Stomach smooth muscle (tissue), 2 donors: ENCODE data around the gene SEC62.

Source experiments
- H3K27ac ChIP-seq: one replicate; pipeline ENCODE4 v1.7.0; 2013; ENCODE audit warnings: mild to moderate bottlenecking, low read length, inconsistent platforms
- H3K27me3 ChIP-seq, 2 donors: one replicate each; pipeline ENCODE4 v1.7.0; 2013; ENCODE audit warnings: low read length in 2 of 2; ENCODE audit not compliant: insufficient read depth in 2 of 2, control insufficient read depth in 1 of 2
- H3K36me3 ChIP-seq, 2 donors: one replicate each; pipeline ENCODE4 v1.7.0; 2013; ENCODE audit warnings: low read length in 2 of 2; ENCODE audit not compliant: control insufficient read depth in 2 of 2, insufficient read depth in 2 of 2
- H3K4me1 ChIP-seq: one replicate; pipeline ENCODE4 v1.7.0; 2013; ENCODE audit warnings: low read length; ENCODE audit not compliant: control insufficient read depth, insufficient read depth
- H3K4me3 ChIP-seq, 2 donors: one replicate each; pipeline ENCODE4 v1.7.0; 2013; ENCODE audit warnings: low read length in 2 of 2
- H3K9ac ChIP-seq, 2 donors: one replicate each; pipeline ENCODE4 v1.7.0; 2013; ENCODE audit warnings: low read length in 2 of 2, mild to moderate bottlenecking in 1 of 2
- H3K9me3 ChIP-seq, 2 donors: one replicate each; pipeline ENCODE4 v1.7.0; 2013; ENCODE audit warnings: low read length in 2 of 2; ENCODE audit not compliant: control insufficient read depth in 2 of 2
- donor health status: healthy.
- donor health status: Pancreatic carcinoma.

Gene SEC62

DNA sequence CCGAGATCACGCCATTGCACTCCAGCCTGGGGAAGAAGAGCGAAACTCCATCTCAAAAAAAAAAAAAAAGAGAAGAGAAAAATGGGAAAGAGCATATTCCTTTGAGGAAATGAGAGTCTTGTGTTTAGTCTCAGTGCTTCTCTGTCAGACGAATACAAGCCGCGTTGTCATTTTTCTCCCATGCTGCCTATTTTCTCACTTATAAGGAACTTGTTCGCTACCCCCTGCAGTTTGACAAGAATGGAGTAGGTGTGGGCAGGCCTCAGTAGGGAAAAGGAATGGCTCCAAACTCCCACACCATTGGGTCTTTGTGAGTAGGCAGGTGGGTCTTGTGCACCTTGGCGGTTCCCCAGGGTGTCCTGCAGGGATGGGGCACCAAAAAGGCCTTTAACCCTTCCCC lies 77.7 kb downstream of the SEC62 start:
- Histone ChIP-seq H3K27ac (no peak overlapping the region), H3K36me3 (no peaks in the 10 kb centered on the region), H3K9ac (no peak overlapping the region), H3K4me1 (no peaks in the 10 kb centered on the region), H3K4me3 (no peak overlapping the region), H3K9me3 (no peaks in the 10 kb centered on the region), H3K27me3 (peaks cover 3 to 10% of the 10 kb centered on the region in 2 donors)

DNA sequence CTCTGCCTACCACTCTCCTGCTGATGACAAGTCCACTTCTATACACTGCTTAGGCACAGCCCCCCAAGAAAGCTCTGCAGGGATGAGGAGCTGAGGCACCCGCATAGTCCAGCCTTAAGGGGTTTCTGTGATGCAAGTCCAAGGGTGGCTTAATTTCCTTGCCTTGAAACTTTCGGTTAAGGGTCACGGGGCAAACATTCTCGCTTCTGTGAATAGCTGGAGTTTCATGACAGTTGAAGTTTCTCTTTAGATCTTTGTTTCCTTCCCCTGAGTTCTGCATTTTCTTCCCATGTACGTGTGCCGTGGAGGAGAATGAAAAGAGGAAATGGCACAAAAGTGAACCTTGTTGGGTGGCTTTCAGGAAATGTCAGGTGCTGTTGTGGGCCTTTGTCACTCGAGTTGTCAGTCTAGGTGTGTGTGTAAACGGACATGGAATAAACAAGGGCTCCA lies 78.2 kb downstream of the SEC62 start:
- Histone ChIP-seq H3K27ac (no peak overlapping the region), H3K9ac (no peak overlapping the region), H3K36me3 (no peaks in the 10 kb centered on the region), H3K4me3 (no peak overlapping the region), H3K9me3 (no peaks in the 10 kb centered on the region), H3K27me3 (peaks cover 3 to 10% of the 10 kb centered on the region in 2 donors), H3K4me1 (no peaks in the 10 kb centered on the region)

DNA sequence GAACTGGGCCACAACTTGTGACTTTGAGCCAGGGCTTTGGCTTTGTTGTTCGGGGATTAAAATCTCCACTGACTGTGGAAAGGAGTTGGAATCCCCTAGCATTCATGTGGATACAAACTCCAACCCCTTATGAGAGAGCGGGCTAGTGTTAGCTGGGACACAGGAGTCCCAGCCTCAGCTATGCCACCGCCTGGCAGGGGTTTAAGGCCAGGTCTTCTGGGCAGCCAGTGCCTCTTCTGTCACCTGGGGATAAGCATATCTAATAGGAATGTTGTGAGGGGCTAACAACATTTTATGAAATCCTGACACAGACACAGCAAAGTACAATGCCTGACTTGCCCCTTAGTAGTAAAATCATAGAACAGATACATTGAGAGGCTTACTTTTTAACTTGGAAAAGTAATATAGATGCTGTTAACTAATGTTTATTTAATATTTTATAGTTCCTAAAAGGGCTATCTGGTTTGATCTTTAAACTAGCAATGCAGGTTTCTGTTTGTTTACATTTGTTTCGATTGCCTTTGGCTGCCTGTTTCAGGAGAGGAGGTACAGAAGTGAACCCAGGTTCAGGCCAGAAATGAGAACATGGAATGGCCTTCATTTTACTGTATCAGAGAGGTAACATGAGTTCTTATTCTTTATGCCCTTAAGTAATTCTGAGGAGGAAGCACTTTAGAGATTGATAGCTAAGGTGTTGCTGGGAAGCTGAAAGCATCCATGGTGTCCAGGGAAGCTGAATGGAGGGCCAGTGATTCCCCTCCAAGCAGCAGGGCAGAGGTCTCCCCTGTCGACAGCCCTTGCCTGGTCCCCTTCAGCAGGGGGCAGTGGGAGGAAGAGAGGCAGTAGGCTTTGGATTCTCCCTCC lies 79.9 kb downstream of the SEC62 start:
- no peaks in the 10 kb centered on the region for H3K36me3 ChIP-seq
- H3K4me3 ChIP-seq: no peak overlapping the region
- no peaks in the 10 kb centered on the region for H3K9me3 ChIP-seq
- H3K9ac ChIP-seq: no peak overlapping the region
- H3K27ac ChIP-seq: no peak overlapping the region
- H3K27me3 ChIP-seq: peaks cover 3 to 5% of the 10 kb centered on the region in 2 donors
- H3K4me1 ChIP-seq: no peaks in the 10 kb centered on the region

DNA sequence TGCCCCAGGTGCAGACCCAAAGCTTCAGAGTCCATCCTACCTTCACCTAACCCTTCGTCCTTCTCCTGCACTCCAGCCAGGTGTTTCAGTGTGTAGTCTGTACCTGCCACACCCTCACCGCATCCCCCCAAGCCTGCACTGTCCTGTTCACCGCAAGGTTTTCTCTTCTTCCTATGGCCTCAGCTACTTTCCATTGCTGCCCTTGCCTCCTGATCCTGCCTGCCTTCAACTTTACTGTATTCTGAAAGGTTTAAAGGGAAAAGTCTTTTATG lies 80.5 kb downstream of the SEC62 start:
- no peak overlapping the region for H3K9ac ChIP-seq
- no peak overlapping the region for H3K4me3 ChIP-seq
- H3K36me3 ChIP-seq: no peaks in the 10 kb centered on the region
- H3K9me3 ChIP-seq: no peaks in the 10 kb centered on the region
- H3K27ac ChIP-seq: no peak overlapping the region
- H3K27me3 ChIP-seq: peaks cover 3% of the 10 kb centered on the region in 2 donors
- H3K4me1 ChIP-seq: no peaks in the 10 kb centered on the region
